Loucy (cell line): Measurements from ENCODE around the gene ADIPOR1.
A peak's percentile ranks its signal among the peaks of the same experiment; 100 is the strongest.
"Not testable (repeated sequence)": the region's sequence is repeated elsewhere in the genome, so short reads cannot be mapped to it uniquely, and the experiment has no call there.

Source experiments
- H2AFZ ChIP-seq: fragments of 200-600 bp; sonication (generic); 2 replicates; pipeline ENCODE4 v1.6.0; 2016; ENCODE audit warnings: antibody characterized with exemption, mild to moderate bottlenecking, low read length, moderate library complexity
- H3F3A ChIP-seq: fragments of 200-600 bp; 2 replicates; pipeline ENCODE4 v1.6.0; 2016; ENCODE audit warnings: antibody characterized with exemption, low read depth, mild to moderate bottlenecking
- H3K27me3 ChIP-seq: fragments of 200-600 bp; sonication (generic); 2 replicates; pipeline ENCODE4 v1.6.1; 2014; ENCODE audit warnings: low read length, mild to moderate bottlenecking; ENCODE audit not compliant: insufficient read depth, poor library complexity, severe bottlenecking
- H3K36me3 ChIP-seq: fragments of 200-600 bp; sonication (generic); 2 replicates; pipeline ENCODE4 v1.6.1; 2016; ENCODE audit warnings: low read length; ENCODE audit not compliant: insufficient read depth
- H3K4me1 ChIP-seq: fragments of 200-600 bp; sonication (generic); 2 replicates; pipeline ENCODE4 v1.5.1; 2014; ENCODE audit warnings: low read length, mild to moderate bottlenecking; ENCODE audit not compliant: insufficient read depth, poor library complexity, severe bottlenecking
- H3K4me2 ChIP-seq: fragments of 200-600 bp; sonication (generic); 2 replicates; pipeline ENCODE4 v1.6.0; 2014; ENCODE audit warnings: antibody characterized with exemption, low read length, low read depth, mild to moderate bottlenecking; ENCODE audit not compliant: poor library complexity, severe bottlenecking
- H3K4me3 ChIP-seq: fragments of 200-600 bp; sonication (generic); 2 replicates; pipeline ENCODE4 v1.5.1; 2014; ENCODE audit warnings: low read length, mild to moderate bottlenecking, mixed read lengths; ENCODE audit not compliant: poor library complexity, severe bottlenecking
- H3K79me2 ChIP-seq: fragments of 200-600 bp; sonication (generic); 2 replicates; pipeline ENCODE4 v1.6.1; 2014; ENCODE audit warnings: low read length; ENCODE audit not compliant: insufficient read depth
- H3K9ac ChIP-seq: fragments of 200-600 bp; sonication (generic); 2 replicates; pipeline ENCODE4 v1.6.0; 2014; ENCODE audit warnings: mild to moderate bottlenecking, low read depth, low read length, moderate library complexity; ENCODE audit not compliant: poor library complexity, severe bottlenecking
- H3K9me2 ChIP-seq: fragments of 200-600 bp; sonication (generic); replicated peaks from 2 replicates; pipeline ENCODE4 v1.6.1; 2016; ENCODE audit warnings: low read depth, low read length, mixed read lengths
- H3K9me3 ChIP-seq: fragments of 200-600 bp; sonication (generic); 2 replicates; pipeline ENCODE4 v1.6.1; 2014; ENCODE audit warnings: mild to moderate bottlenecking, antibody characterized with exemption, low read length, low read depth; ENCODE audit not compliant: insufficient read depth
- H4K20me1 ChIP-seq: fragments of 200-600 bp; sonication (generic); 2 replicates; pipeline ENCODE4 v1.6.0; 2014; ENCODE audit warnings: antibody characterized with exemption, low read length, mild to moderate bottlenecking; ENCODE audit not compliant: insufficient read depth, poor library complexity, severe bottlenecking
- EZH2phosphoT487 ChIP-seq: fragments of 200-600 bp; IDR thresholded peaks from 2 replicates; pipeline ENCODE4 v1.6.1; 2018; ENCODE audit warnings: antibody characterized with exemption, mild to moderate bottlenecking, moderate library complexity, borderline replicate concordance
- TF ChIP-seq, protein P1 (sequence below): fragments of 200-600 bp; sonication (generic); conservative IDR thresholded peaks from 2 replicates; pipeline ENCODE4 v1.5.1; 2014; ENCODE audit warnings: mild to moderate bottlenecking, antibody characterized with exemption, low read length

Gene ADIPOR1, protein sequence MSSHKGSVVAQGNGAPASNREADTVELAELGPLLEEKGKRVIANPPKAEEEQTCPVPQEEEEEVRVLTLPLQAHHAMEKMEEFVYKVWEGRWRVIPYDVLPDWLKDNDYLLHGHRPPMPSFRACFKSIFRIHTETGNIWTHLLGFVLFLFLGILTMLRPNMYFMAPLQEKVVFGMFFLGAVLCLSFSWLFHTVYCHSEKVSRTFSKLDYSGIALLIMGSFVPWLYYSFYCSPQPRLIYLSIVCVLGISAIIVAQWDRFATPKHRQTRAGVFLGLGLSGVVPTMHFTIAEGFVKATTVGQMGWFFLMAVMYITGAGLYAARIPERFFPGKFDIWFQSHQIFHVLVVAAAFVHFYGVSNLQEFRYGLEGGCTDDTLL

DNA sequence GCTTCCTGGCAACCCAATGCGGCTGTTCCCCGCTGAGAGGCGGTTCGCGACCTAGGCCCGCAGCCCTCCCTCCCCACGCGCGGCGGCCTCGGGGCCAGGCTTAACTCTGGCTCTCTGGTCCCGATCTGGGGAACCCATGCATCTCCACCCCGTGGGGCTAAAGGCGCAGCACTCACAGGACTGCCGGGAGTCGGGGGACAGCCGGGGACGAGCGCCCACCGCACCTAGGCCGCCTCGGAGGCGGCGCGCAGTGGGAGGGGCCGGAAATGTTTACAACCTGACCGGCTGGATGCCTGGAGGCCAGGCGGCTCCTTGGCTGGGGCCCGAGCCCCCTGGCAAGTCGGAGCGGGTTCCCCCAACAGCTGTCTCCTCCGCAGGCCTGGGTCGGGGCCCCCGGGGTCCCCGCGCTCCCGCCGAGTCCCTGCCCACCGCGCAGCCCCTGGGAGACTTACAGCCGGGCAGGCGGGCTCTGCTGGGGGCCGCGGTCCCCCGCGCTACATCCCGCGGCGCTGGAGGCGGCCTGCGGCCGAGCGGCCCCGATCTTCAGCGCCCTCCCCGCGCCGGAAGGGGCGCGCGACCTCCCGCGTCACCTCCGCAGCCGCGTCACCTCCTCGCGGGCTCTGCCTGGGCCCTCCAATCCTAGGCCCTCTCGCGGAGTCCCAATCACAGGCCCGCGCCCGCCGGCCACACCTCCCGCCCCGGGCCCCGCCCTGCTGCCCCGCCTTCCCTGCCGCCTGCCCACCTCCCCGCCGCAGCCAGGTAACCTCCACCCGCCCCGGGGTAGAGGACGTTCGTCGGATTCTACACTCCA lies at the start of gene ADIPOR1:
ADIPOR1 (minus strand) TSS at position 580 of the 811 bp plus-strand sequence. CDS start 7,242 bp downstream, outside the sequence.
- Histone ChIP-seq H3K4me1 (peaks cover 46% of the 10 kb centered on the region), H2AFZ (peak within 1 kb of the TSS; percentile 97), H3K4me3 (peak within 1 kb of the TSS; percentile 97), H3K36me3 (no peaks in the 10 kb centered on the region), H3F3A (no peaks in the 10 kb centered on the region), H3K79me2 (peaks cover 51% of the 10 kb centered on the region), H3K9me2 (no peaks in the 10 kb centered on the region), H4K20me1 (peaks cover 43% of the 10 kb centered on the region), H3K27me3 (no peaks in the 10 kb centered on the region), H3K9ac (peak within 1 kb of the TSS; percentile 94), H3K9me3 (no peaks in the 10 kb centered on the region), H3K4me2 (peak within 1 kb of the TSS; percentile 79)
- TF ChIP-seq, protein P1, sequence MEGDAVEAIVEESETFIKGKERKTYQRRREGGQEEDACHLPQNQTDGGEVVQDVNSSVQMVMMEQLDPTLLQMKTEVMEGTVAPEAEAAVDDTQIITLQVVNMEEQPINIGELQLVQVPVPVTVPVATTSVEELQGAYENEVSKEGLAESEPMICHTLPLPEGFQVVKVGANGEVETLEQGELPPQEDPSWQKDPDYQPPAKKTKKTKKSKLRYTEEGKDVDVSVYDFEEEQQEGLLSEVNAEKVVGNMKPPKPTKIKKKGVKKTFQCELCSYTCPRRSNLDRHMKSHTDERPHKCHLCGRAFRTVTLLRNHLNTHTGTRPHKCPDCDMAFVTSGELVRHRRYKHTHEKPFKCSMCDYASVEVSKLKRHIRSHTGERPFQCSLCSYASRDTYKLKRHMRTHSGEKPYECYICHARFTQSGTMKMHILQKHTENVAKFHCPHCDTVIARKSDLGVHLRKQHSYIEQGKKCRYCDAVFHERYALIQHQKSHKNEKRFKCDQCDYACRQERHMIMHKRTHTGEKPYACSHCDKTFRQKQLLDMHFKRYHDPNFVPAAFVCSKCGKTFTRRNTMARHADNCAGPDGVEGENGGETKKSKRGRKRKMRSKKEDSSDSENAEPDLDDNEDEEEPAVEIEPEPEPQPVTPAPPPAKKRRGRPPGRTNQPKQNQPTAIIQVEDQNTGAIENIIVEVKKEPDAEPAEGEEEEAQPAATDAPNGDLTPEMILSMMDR, result no peak
- TF ChIP-seq EZH2phosphoT487, result no peak

DNA sequence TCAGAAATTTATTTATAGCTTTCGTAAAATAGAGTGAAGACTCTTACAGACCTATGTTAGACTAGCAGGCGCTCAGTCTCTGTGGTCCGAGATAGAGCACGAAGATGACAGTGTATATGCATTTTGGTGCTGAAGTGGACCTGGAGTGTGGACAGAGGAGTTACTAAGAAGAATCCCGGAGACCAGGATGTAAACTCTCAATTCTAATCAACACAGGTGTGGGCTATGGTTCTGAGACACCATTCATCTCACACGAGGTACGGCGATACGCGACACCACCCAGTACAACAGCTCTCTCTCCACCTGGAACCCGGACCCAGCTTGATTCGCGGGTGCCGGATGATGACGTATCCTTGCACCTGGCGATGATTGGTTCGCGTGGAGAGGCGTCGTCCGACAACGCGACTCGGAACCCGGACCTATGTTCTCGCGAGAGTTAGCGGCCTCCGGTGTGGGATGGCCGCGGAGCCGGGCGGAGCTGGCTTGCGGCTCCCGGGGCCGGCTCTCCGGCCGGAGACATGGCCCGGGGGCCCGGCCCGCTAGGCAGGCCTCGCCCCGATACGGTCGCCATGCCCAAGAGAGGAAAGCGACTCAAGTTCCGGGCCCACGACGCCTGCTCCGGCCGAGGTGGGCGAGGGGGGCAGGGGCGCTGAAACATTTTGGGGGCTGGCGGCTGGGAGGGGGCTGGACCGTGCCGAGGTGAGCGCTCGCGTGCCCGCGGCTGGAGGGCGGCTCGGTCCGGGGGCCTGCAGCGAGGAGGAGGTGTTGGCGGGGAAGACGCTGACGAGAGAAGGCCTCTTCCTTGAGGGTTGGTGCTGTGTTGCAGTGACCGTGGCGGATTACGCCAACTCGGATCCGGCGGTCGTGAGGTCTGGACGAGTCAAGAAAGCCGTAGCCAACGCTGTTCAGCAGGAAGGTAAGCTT lies 49.1 kb upstream of the ADIPOR1 start, which contains the start of gene TMEM183A:
TMEM183A (plus strand) TSS at position 427 of the 924 bp plus-strand sequence; CDS start at position 519, 92 bp downstream.
- H3K4me3 ChIP-seq, result peak within 1 kb of the TSS; percentile 85
- H3K27me3 ChIP-seq, result no peaks in the 10 kb centered on the region
- no peaks in the 10 kb centered on the region for H3K9me3 ChIP-seq
- H3K9ac ChIP-seq, result peak within 1 kb of the TSS; percentile 89
- peaks cover 12% of the 10 kb centered on the region; the same call in 1 of the 2 replicates for H3K36me3 ChIP-seq
- peak within 1 kb of the TSS; percentile 82 for H2AFZ ChIP-seq
- no peaks in the 10 kb centered on the region; the same call in 1 of the 2 replicates for H3F3A ChIP-seq
- peaks cover 29% of the 10 kb centered on the region for H4K20me1 ChIP-seq
- H3K4me2 ChIP-seq, result peak within 1 kb of the TSS; percentile 94
- H3K9me2 ChIP-seq, result no peaks in the 10 kb centered on the region
- H3K4me1 ChIP-seq, result peaks cover 21% of the 10 kb centered on the region
- TF ChIP-seq EZH2phosphoT487, result no peak
- TF ChIP-seq, protein P1, result no peak
- peaks cover 50% of the 10 kb centered on the region for H3K79me2 ChIP-seq

DNA sequence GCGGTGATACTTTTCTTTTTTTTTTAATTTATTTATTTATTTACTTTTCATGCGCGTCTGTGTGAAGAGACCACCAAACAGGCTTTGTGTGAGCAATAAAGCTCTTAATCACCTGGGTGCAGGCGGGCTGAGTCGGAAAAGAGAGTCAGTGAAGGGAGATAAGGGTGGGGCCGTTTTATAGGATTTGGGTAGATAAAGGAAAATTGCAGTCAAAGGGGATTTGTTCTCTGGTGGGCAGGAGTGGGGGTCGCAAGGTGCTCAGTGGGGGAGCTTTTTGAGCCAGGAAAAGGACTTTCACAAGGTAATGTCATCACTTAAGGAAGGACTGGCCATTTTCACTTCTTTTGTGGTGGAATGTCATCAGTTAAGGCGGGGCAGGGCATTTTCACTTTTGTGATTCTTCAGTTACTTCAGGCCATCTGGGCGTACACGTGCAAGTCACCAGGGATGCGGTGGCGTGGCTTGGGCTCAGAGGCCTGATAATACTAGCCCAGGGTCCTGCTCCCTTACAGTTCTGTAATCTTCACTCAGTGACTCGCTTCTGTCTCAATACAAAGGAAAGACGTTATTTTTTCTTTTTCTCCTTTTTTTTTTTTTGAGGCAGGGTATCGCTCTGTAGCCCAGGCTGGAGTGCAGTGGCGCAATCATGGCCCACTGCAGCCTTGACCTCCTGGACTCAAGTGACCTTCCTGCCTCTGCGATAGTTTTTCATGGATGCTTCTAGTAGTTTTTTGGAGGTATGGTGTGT lies 47.5 kb upstream of the ADIPOR1 start:
- Histone ChIP-seq H4K20me1 (peaks cover 23% of the 10 kb centered on the region), H3K4me1 (peaks cover 17% of the 10 kb centered on the region), H3K4me2 (peak overlapping the region; percentile 72), H3K4me3 (peak overlapping the region; percentile 85), H3K79me2 (peaks cover 33% of the 10 kb centered on the region)
- not testable (repeated sequence) for H3K9me2 ChIP-seq, H3F3A ChIP-seq, H3K9ac ChIP-seq, H3K9me3 ChIP-seq, H3K36me3 ChIP-seq, H3K27me3 ChIP-seq, H2AFZ ChIP-seq
